Heart left ventricle (tissue), 16 donors: ENCODE results near the gene TAS1R2. TPM values are rescaled to one million over a fixed set of nuclear protein-coding genes. Genes with fewer than 3 reads are reported as not detected.

Experiments
- ATAC-seq, 4 donors: fragments of 200-7000 bp; cut with Tn5 transposase; one replicate each; pipeline ENCODE4 v1.9.1; 2020 to 2022; ENCODE audit warnings: moderate library complexity in 4 of 4, mild to moderate bottlenecking in 3 of 4, moderate number of reproducible peaks in 1 of 4
- DNase-seq, 5 donors: peaks; one replicate each; pipeline ENCODE4 v3.0.0-alpha.2; 2020
- H3K27ac ChIP-seq, 12 donors: fragments of 200-600 bp; sonication (generic) in 4 of 12; one replicate each; pipeline versions ENCODE4 v1.5.0 to v1.8.0; 2016 to 2022; ENCODE audit warnings: mild to moderate bottlenecking in 2 of 12
- H3K27me3 ChIP-seq, 9 donors: fragments of 200-600 bp; sonication (generic) in 2 of 9; one replicate each; pipeline versions ENCODE4 v1.5.1 to v1.8.0; 2016 to 2022; ENCODE audit warnings: mild to moderate bottlenecking in 3 of 9
- H3K36me3 ChIP-seq, 9 donors: fragments of 200-600 bp; sonication (generic) in 2 of 9; one replicate each; pipeline versions ENCODE4 v1.5.0 to v1.8.0; 2018 to 2022; ENCODE audit warnings: mild to moderate bottlenecking in 2 of 9
- H3K4me1 ChIP-seq, 12 donors: fragments of 200-600 bp; sonication (generic) in 4 of 12; one replicate each; pipeline versions ENCODE4 v1.5.0 to v1.8.0; 2016 to 2022; ENCODE audit warnings: mild to moderate bottlenecking in 3 of 12
- H3K4me3 ChIP-seq, 12 donors: fragments of 200-600 bp; sonication (generic) in 4 of 12; one replicate each; pipeline versions ENCODE4 v1.5.0 to v1.8.0; 2017 to 2022; ENCODE audit warnings: mild to moderate bottlenecking in 9 of 12, moderate library complexity in 4 of 12
- H3K9me3 ChIP-seq, 12 donors: fragments of 200-600 bp; sonication (generic) in 4 of 12; one replicate each; pipeline versions ENCODE4 v1.5.0 to v1.8.0; 2016 to 2022; ENCODE audit warnings: mild to moderate bottlenecking in 1 of 12
- POLR2A ChIP-seq, 2 donors: fragments of 450-650 bp; IDR thresholded peaks; one replicate each; pipeline ENCODE4 v1.6.1; 2017; ENCODE audit warnings: antibody characterized with exemption in 2 of 2, mild to moderate bottlenecking in 2 of 2, moderate library complexity in 2 of 2
- WGBS, 4 donors: extraction: QIAGEN DNeasy Blood & Tissue Kit in 2 of 4; methylation state at CpG; one replicate each; pipeline versions ENCODE4 v1.1.5 to v1.1.7; 2013 to 2018; 5-methylcytosine and 5-hydroxymethylcytosine counted together
- intact Hi-C, 10 donors: fragments of 100-400 bp; cut with DNase I; formaldehyde crosslinking; loops; one replicate each; pipeline versions ENCODE4 v1.11.1 to v1.14.2; 2022
- polyA plus RNA-seq, 2 donors: library from polyadenylated mRNA; stranded (reverse); fragments of 200-250 nt; gene quantifications; one replicate each; pipeline ENCODE4 v1.2.3, GENCODE V29; 2013
- total RNA-seq, 9 donors: library from RNA; depleted of rRNA in 2 of 9; stranded (reverse); fragments of >200 nt in 2 of 9; fragmentation: NEBNext Ultra II Directional in 3 of 9; extraction: Animal tissue kit (Norgen Biotek cat#: 25700) in 3 of 9; gene quantifications; one replicate each; pipeline versions ENCODE4 v1.1.0 to v1.2.4, GENCODE V29; 2016 to 2023
- TF ChIP-seq, protein P1 (sequence below), 12 donors: fragments of 200-600 bp; sonication (generic) in 4 of 12; IDR thresholded peaks; one replicate each; pipeline versions ENCODE4 v1.5.0 to v1.8.0; 2018 to 2022; ENCODE audit warnings: antibody characterized with exemption in 12 of 12, mild to moderate bottlenecking in 5 of 12
- donor health status: ischemic (EF 13 %, LVEDD 7.1; RV severe dilation, severe dysfunction).
- donor health status: healthy with polysubstance abuse.
- donor health status: DM: no; HTN: yes; CAD: no.
- donor health status: DM: no; HTN: no; CAD: no.
- donor health status: ischemic (EF 25% LVEDD 6.9; RV normal size, moderate dysfunction).
- donor health status: ischemic (EF 25% LVEDD 5.7; RV mildly dilated, moderate dysfunction).
- donor health status: healthy.
- donor health status: DM: yes; HTN: yes; CAD: no.
- donor health status: ischemic (EF 35%, LVEDD 5.7; RV mildly dilated, moderate dysfunction).
- donor health status: nonischemic (EF 11% LVEDD 7.7; RV severe dilation, severe dysfunction).
- donor health status: DM: yes; HTN: yes; CAD: no.
- donor health status: PGD.
- donor health status: ischemic (EF 29% LVEDD 5.4; RV normal size, mild dysfunction).
- donor health status: nonischemic (EF 23%, LVEDD 6.1; RV moderate dilation, normal function).

TAS1R2 gene
- total and polyA plus RNA-seq, 11 donors, result not detected

DNA sequence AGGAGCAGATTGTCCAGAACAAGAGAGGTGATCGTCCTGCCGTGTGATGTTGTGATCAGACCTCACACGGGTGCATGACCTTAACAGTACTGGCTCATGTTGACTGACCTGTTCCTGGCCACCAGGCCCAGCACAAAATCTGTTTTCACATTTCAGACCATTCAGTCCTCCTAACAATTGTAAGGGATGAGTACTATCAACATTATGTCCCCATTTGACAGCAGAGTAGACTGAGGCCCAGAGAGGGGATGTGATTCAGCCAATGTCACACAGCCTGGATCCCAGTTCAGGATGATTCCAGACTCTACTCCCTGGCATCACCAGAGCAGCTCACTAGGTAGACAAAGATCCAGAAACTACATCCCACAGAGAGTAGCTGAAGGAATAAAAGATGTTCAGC lies 7.4 kb upstream of the TAS1R2 start:
- DNase-seq, result no peak
- Histone ChIP-seq H3K4me1 (no peaks in the 10 kb centered on the region), H3K36me3 (peaks cover 0 to 1% (median 0%) of the 10 kb centered on the region in 9 donors), H3K27me3 (peaks cover 0 to 13% (median 0%) of the 10 kb centered on the region in 9 donors), H3K27ac (no peak overlapping the region), H3K4me3 (no peak overlapping the region), H3K9me3 (no peaks in the 10 kb centered on the region)
- WGBS, 4 donors, result 84 to 92% (median 90%) methylated on average over 3 of the region's 3 CpGs
- TF ChIP-seq, protein P1, sequence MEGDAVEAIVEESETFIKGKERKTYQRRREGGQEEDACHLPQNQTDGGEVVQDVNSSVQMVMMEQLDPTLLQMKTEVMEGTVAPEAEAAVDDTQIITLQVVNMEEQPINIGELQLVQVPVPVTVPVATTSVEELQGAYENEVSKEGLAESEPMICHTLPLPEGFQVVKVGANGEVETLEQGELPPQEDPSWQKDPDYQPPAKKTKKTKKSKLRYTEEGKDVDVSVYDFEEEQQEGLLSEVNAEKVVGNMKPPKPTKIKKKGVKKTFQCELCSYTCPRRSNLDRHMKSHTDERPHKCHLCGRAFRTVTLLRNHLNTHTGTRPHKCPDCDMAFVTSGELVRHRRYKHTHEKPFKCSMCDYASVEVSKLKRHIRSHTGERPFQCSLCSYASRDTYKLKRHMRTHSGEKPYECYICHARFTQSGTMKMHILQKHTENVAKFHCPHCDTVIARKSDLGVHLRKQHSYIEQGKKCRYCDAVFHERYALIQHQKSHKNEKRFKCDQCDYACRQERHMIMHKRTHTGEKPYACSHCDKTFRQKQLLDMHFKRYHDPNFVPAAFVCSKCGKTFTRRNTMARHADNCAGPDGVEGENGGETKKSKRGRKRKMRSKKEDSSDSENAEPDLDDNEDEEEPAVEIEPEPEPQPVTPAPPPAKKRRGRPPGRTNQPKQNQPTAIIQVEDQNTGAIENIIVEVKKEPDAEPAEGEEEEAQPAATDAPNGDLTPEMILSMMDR (IDR thresholded peaks at IDR 0.05), result no peak
- no peak for TF ChIP-seq POLR2A (IDR thresholded peaks at IDR 0.05)
- intact Hi-C loops, result no loop called here
- ATAC-seq, result no peak

GRCh38 chr1:18866314-18866713 lies 6.9 kb upstream of the TAS1R2 start:
- no peak for ATAC-seq
- no peaks in the 10 kb centered on the region for H3K9me3 ChIP-seq
- H3K4me3 ChIP-seq, result no peak overlapping the region
- no peaks in the 10 kb centered on the region for H3K36me3 ChIP-seq
- no peak for DNase-seq
- TF ChIP-seq POLR2A (IDR thresholded peaks at IDR 0.05), result no peak
- TF ChIP-seq, protein P1 (IDR thresholded peaks at IDR 0.05), result no peak
- H3K27me3 ChIP-seq, result peaks cover 0 to 13% (median 0%) of the 10 kb centered on the region in 9 donors
- intact Hi-C loops, result no loop called here
- 77 to 86% (median 82%) methylated on average over 6 of the region's 6 CpGs for WGBS, 4 donors
- no peaks in the 10 kb centered on the region for H3K4me1 ChIP-seq
- no peak overlapping the region for H3K27ac ChIP-seq

GRCh38 chr1:18865176-18865575 lies 5.7 kb upstream of the TAS1R2 start:
- no peak overlapping the region for H3K27ac ChIP-seq
- H3K4me3 ChIP-seq, result no peak overlapping the region
- WGBS, 4 donors, result 78 to 86% (median 81%) methylated on average over 9 of the region's 9 CpGs
- no peaks in the 10 kb centered on the region for H3K4me1 ChIP-seq
- ATAC-seq, result no peak
- DNase-seq, result no peak
- H3K9me3 ChIP-seq, result no peaks in the 10 kb centered on the region
- TF ChIP-seq, protein P1 (IDR thresholded peaks at IDR 0.05), result no peak
- no peak for TF ChIP-seq POLR2A (IDR thresholded peaks at IDR 0.05)
- H3K36me3 ChIP-seq, result no peaks in the 10 kb centered on the region
- H3K27me3 ChIP-seq, result peaks cover 0 to 13% (median 0%) of the 10 kb centered on the region in 9 donors
- intact Hi-C loops, result no loop called here

GRCh38 chr1:18861590-18861989 lies 2.1 kb upstream of the TAS1R2 start:
- H3K27ac ChIP-seq, result no peak overlapping the region
- H3K4me3 ChIP-seq, result no peak overlapping the region
- no peaks in the 10 kb centered on the region for H3K4me1 ChIP-seq
- H3K36me3 ChIP-seq, result no peaks in the 10 kb centered on the region
- ATAC-seq (no peak), DNase-seq (no peak)
- WGBS, 4 donors, result 61 to 85% (median 72%) methylated on average over 7 to 8 of the region's 8 CpGs
- peaks cover 0 to 10% (median 0%) of the 10 kb centered on the region in 9 donors for H3K27me3 ChIP-seq
- TF ChIP-seq, protein P1 (IDR thresholded peaks at IDR 0.05), result no peak
- no peak for TF ChIP-seq POLR2A (IDR thresholded peaks at IDR 0.05)
- no peaks in the 10 kb centered on the region for H3K9me3 ChIP-seq
- intact Hi-C loops, result no loop called here
